ENCODE measurements around the gene LIMK1.

DNA sequence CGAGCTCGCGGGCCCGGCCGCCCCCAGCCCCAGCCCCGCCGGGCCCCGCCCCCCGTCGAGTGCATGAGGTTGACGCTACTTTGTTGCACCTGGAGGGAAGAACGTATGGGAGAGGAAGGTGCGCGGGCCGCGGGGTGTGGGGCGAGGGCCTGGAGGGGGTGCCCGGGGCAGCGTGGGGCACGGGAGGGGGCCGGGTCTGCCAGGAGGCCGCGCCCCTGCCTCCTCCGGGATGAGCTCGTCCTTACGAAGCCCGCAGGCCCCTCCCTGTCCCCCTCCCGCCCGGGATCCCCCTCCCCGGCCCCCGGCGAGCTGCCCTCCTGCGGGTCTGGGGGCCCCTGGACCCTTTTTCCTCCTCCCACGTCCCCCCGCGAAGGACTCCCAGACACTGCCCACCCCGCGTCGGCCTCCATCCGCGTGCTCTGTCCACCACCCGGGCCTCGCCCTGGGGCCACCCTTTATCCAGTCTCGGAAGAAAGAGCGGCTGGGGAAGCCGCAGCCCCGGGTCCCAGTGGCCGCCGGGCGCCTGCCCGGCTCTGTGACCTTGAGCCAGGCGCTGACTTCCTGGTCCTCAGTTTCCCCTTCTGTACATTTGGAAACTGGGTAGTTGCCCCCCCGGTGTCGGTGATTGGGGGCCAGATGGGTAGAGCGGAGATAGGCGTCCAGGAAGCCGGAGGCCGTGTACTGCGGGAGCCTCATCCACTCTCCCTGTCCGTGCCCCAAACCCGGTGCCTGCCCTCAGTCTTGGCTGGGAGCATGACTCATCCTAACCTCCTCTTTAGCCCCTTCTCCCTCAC is 521 bp downstream of the LIMK1 start:
- TF ChIP-seq POLR2A (IDR thresholded peaks at IDR 0.05) (no peak), POLR2AphosphoS5 (IDR thresholded peaks at IDR 0.05) (no peak)
- TF ChIP-seq, protein P1, sequence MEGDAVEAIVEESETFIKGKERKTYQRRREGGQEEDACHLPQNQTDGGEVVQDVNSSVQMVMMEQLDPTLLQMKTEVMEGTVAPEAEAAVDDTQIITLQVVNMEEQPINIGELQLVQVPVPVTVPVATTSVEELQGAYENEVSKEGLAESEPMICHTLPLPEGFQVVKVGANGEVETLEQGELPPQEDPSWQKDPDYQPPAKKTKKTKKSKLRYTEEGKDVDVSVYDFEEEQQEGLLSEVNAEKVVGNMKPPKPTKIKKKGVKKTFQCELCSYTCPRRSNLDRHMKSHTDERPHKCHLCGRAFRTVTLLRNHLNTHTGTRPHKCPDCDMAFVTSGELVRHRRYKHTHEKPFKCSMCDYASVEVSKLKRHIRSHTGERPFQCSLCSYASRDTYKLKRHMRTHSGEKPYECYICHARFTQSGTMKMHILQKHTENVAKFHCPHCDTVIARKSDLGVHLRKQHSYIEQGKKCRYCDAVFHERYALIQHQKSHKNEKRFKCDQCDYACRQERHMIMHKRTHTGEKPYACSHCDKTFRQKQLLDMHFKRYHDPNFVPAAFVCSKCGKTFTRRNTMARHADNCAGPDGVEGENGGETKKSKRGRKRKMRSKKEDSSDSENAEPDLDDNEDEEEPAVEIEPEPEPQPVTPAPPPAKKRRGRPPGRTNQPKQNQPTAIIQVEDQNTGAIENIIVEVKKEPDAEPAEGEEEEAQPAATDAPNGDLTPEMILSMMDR (IDR thresholded peaks at IDR 0.05), result no peak
